ENCODE data around the gene LRRN3.

The LRRN3 gene

GRCh38 chr7:111098926-111099250, 8.0 kb downstream of the LRRN3 start:
- no peak overlapping the region for H3K4me3 ChIP-seq (ENCODE audit: low read depth, low read length)
- POLR2A ChIA-PET: no interaction called here
- TF ChIP-seq TRIM28 (IDR thresholded peaks at IDR 0.05; ENCODE audit: borderline replicate concordance, low read length) (no peak), ZNF324 (tag by site-specific recombination; IDR thresholded peaks at IDR 0.05) (no peak), ZXDB (tag by site-specific recombination; IDR thresholded peaks at IDR 0.05) (no peak), ZNF792 (tag by site-specific recombination; IDR thresholded peaks at IDR 0.05) (no peak), YY2 (tag by site-specific recombination; IDR thresholded peaks at IDR 0.05) (no peak)
- no peak overlapping the region for H3K27ac ChIP-seq (ENCODE audit: extremely low read depth, low read depth, low read length)
- H3K9me3 ChIP-seq (ENCODE audit: control insufficient read depth, insufficient read depth, low read depth, low read length): no peaks in the 10 kb centered on the region
- H3K4me1 ChIP-seq (ENCODE audit: control insufficient read depth, insufficient read depth, low read length): no peaks in the 10 kb centered on the region
- no peaks in the 10 kb centered on the region for H3K36me3 ChIP-seq (ENCODE audit: control insufficient read depth in 2 of 2, insufficient read depth in 1 of 2, low read length in 2 of 2)
- CTCF ChIA-PET: interaction anchor here (0.5 to 1.9 kb wide), 8 partner anchors 8 to 1683 kb away, joined by 3 to 7 read pairs (median 4); partner anchors contain the start of gene LRRN3

- Histone ChIP-seq H3K9me3 (ENCODE audit: control insufficient read depth, insufficient read depth, low read depth, low read length) (no peaks in the 10 kb centered on the region), H3K4me3 (ENCODE audit: low read depth, low read length) (no peak overlapping the region), H3K4me1 (ENCODE audit: control insufficient read depth, insufficient read depth, low read length) (no peaks in the 10 kb centered on the region), H3K36me3 (ENCODE audit: control insufficient read depth in 2 of 2, insufficient read depth in 1 of 2, low read length in 2 of 2) (no peaks in the 10 kb centered on the region), H3K27ac (ENCODE audit: extremely low read depth, low read depth, low read length) (no peak overlapping the region)
- ChIA-PET CTCF (no interaction called here), POLR2A (no interaction called here)
- TF ChIP-seq GFI1B (tag by site-specific recombination; IDR thresholded peaks at IDR 0.05) (no peak), GLI4 (tag by site-specific recombination; IDR thresholded peaks at IDR 0.05) (no peak), ZNF211 (tag by site-specific recombination; IDR thresholded peaks at IDR 0.05; ENCODE audit: low read depth) (no peak), ZNF513 (tag by site-specific recombination; IDR thresholded peaks at IDR 0.05) (no peak), ZNF23 (tag by site-specific recombination; IDR thresholded peaks at IDR 0.05; ENCODE audit: borderline replicate concordance) (no peak), ZBTB6 (tag by site-specific recombination; IDR thresholded peaks at IDR 0.05) (no peak), ZNF623 (tag by site-specific recombination; IDR thresholded peaks at IDR 0.05) (no peak), ZNF138 (tag by site-specific recombination; IDR thresholded peaks at IDR 0.05; ENCODE audit: borderline replicate concordance) (no peak), KLF9 (tag by site-specific recombination; IDR thresholded peaks at IDR 0.05; ENCODE audit: low read depth) (no peak), ZSCAN4 (tag by site-specific recombination; IDR thresholded peaks at IDR 0.05) (no peak), ZNF747 (tag by site-specific recombination; IDR thresholded peaks at IDR 0.05) (no peak), ZFHX2 (tag by site-specific recombination; conservative IDR thresholded peaks at IDR 0.05) (no peak), ZBTB7A (tag by site-specific recombination; IDR thresholded peaks at IDR 0.05; ENCODE audit: low read depth) (no peak), ZNF548 (tag by site-specific recombination; IDR thresholded peaks at IDR 0.05) (no peak), ZNF426 (tag by site-specific recombination; IDR thresholded peaks at IDR 0.05) (no peak)
These were observed 11.1 kb downstream of the LRRN3 start for GRCh38 chr7:111101856-111102646.
